AG04450 (cell line): ENCODE measurements around the gene RAPGEF3. TPM values are rescaled to one million over a fixed set of nuclear protein-coding genes. Genes with fewer than 3 reads are reported as not detected.

Experiments used
- CTCF ChIA-PET: fragments of 300-600, 350-600 bp; formaldehyde crosslinking; extraction: SDS; loops from one replicate; lab custom pipeline; 2022; ENCODE audit warnings: antibody characterized with exemption, inconsistent platforms; lab: Charles Lee
- POLR2A ChIA-PET: fragments of 350-600 bp; formaldehyde crosslinking; extraction: SDS; loops from one replicate; lab custom pipeline; 2021; ENCODE audit warnings: antibody characterized with exemption, inconsistent platforms; lab: Yijun Ruan, JAX
- DNase-seq: peaks from one replicate; pipeline ENCODE4 v3.0.0-alpha.2; 2011; ENCODE audit warnings: low read depth, low spot score
- H3K27ac ChIP-seq: one replicate; pipeline ENCODE4 v1.5.1; 2012; ENCODE audit warnings: low read depth, low read length, control low read depth
- H3K27me3 ChIP-seq: one replicate; pipeline ENCODE4 v1.6.0; 2012; ENCODE audit warnings: low read length; ENCODE audit not compliant: control insufficient read depth, insufficient read depth
- H3K4me3 ChIP-seq: 2 replicates; pipeline ENCODE4 v1.5.1; 2011; ENCODE audit warnings: mild to moderate bottlenecking, low read depth, low read length, control low read depth
- H3K9me3 ChIP-seq: 2 replicates; pipeline ENCODE4 v1.5.1; 2012; ENCODE audit warnings: low read length; ENCODE audit not compliant: control insufficient read depth, insufficient read depth
- polyA plus RNA-seq: library from polyadenylated mRNA; depleted of rRNA; stranded (reverse); fragments of >200 nt; gene quantifications from 2 replicates; pipeline ENCODE4 v1.2.3, GENCODE V29; 2011
- TF ChIP-seq, protein P1 (sequence below): IDR thresholded peaks from 2 replicates; pipeline ENCODE4 v1.5.1; 2011; ENCODE audit warnings: low read depth, low read length, control low read depth, inconsistent platforms

RAPGEF3 gene
- polyA plus RNA-seq, 1 experiment = 1.7 TPM

DNA sequence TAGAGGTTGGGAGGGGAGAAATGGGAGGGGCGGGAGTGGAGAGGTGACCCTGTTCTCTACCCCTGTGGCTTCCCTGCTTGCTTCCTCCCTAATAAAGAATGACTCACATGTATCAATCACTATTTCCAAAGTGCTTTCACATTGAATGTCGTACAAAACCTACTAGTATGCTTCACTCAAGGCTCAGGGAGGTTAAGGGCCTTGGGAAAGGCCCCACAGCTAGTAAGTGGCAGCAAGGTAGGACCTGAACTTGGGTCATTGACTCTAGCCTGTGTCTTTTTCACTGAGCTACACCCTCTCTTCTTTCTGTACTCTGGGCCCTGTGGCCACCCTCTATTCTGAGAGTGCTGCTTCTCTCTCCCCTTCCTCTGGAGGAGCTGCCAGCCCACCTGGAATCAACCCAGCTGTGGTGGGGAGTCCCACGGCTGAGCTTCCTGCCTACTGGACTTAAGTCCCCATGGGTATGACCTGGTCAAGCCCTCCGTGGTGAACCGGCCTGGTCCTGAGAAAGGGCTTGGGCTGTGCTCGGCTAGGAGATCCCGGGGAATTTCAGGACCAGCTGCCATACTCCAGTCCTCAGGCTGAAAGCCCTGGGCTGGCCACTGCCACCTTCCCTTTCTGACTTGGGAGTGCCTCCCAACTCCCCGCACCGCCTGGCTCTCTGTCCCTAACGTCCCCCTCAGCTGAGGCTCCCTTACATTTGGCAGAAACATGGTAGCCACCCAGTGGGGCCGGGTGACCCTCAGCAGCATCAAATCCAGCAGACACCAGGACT is 27.4 kb upstream of the RAPGEF3 start:
- TF ChIP-seq, protein P1, sequence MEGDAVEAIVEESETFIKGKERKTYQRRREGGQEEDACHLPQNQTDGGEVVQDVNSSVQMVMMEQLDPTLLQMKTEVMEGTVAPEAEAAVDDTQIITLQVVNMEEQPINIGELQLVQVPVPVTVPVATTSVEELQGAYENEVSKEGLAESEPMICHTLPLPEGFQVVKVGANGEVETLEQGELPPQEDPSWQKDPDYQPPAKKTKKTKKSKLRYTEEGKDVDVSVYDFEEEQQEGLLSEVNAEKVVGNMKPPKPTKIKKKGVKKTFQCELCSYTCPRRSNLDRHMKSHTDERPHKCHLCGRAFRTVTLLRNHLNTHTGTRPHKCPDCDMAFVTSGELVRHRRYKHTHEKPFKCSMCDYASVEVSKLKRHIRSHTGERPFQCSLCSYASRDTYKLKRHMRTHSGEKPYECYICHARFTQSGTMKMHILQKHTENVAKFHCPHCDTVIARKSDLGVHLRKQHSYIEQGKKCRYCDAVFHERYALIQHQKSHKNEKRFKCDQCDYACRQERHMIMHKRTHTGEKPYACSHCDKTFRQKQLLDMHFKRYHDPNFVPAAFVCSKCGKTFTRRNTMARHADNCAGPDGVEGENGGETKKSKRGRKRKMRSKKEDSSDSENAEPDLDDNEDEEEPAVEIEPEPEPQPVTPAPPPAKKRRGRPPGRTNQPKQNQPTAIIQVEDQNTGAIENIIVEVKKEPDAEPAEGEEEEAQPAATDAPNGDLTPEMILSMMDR = no peak
- Histone ChIP-seq H3K4me3 (no peak overlapping the region), H3K9me3 (no peaks in the 10 kb centered on the region), H3K27ac (no peak overlapping the region), H3K27me3 (no peaks in the 10 kb centered on the region)
- ChIA-PET CTCF (no interaction called here), POLR2A (no interaction called here)
- DNase-seq = no peak

DNA sequence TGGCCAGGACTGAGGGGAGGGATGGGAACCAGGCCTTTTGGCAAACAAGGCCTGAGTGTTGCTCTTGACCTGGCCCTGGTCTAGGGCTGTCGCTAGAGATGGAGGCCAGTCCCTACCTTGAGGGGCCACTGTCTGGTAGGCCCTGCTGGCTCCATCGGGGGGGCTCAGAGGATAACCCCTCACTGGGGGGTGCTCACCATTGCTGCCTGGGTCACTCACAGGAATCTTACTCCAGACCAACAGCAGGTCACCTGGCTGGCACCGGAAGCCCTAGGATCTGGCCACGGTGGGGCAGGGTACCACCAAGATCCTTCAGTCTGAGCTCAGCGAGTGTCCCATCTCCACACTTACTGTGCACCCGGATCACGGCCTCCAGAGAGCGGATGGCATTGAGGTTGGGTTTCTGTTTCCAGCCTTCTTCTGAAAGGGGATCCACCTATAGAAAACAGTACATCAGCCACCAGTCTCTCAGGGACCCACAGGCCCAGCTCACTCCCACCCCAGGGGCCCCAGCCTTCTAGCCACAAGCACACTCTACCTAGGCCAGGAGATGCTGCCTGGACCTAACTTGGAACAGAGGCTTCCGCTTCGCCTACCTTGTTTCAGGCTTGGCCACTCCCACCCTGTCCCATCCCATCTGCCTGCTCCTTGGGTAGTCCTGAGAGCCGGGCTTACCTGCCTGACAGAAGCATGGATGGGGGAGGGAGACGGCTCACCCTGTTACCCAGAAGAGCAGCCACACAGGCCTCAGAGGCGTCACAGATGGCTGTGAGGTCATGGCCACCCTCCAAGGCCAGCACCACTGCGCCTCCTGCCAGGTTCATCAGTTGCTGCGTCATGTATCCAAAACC is 26.6 kb upstream of the RAPGEF3 start:
- DNase-seq = no peak
- Histone ChIP-seq H3K27ac (no peak overlapping the region), H3K4me3 (no peak overlapping the region), H3K27me3 (no peaks in the 10 kb centered on the region), H3K9me3 (no peaks in the 10 kb centered on the region)
- CTCF ChIA-PET = interaction anchor here (1.3 kb wide), 1 partner anchor 43 kb away, joined by 6 read pairs; no protein-coding TSS in a partner anchor
- POLR2A ChIA-PET = no interaction called here
- TF ChIP-seq, protein P1 = no peak

DNA sequence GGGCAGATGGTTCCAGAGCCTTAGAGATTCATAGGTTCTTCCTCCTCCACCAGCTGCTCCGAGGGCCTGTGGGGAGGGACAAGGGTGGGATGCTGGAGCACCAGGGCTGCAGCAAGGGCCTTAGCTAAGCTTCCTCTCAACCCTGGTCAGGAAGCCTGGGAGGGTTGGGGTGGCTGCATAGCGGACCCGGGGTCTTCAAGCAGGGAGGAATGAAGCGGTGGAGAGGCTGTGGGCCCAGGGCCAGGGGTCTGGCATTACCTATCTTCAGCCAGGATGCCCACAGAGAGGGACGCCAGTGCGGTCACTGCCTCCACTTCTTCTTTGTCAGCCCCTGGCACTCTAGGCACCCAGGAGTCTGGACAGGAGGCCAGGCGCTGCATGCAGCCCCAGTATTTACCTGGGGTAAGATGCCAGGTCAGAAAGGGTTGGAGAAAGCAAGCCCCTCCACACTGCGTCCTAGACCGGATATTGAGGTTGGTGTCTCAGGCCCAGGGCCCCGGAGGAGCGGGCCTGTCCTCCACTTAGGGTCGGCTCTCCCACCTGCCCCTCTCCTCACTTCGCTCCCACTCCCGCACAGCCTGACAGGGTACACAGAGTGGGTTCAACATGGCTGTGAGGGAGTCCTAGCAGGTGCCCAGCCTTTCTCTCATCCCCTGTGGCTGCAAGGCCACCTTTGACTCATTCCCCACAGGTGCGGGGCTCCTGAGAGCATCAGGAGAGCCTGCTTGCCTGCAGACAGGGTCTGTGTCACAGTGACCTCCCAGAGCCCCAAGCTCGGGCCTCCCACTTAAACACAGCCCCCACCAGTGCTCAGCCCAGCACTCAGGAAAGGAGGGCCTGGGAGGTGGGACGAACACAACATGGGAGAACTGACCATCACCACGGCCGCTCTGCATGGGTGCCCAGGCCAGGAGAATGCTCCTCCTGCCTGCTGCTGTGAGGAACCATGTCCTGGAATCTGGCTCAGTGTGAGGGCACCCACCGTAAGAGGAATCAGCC is 25.4 kb upstream of the RAPGEF3 start:
- Histone ChIP-seq H3K4me3 (no peak overlapping the region), H3K27ac (no peak overlapping the region), H3K27me3 (no peaks in the 10 kb centered on the region), H3K9me3 (no peaks in the 10 kb centered on the region)
- POLR2A ChIA-PET = no interaction called here
- CTCF ChIA-PET = interaction anchor here (1.3 kb wide), 1 partner anchor 42 kb away, joined by 6 read pairs; no protein-coding TSS in a partner anchor
- DNase-seq = no peak
- TF ChIP-seq, protein P1 = no peak

DNA sequence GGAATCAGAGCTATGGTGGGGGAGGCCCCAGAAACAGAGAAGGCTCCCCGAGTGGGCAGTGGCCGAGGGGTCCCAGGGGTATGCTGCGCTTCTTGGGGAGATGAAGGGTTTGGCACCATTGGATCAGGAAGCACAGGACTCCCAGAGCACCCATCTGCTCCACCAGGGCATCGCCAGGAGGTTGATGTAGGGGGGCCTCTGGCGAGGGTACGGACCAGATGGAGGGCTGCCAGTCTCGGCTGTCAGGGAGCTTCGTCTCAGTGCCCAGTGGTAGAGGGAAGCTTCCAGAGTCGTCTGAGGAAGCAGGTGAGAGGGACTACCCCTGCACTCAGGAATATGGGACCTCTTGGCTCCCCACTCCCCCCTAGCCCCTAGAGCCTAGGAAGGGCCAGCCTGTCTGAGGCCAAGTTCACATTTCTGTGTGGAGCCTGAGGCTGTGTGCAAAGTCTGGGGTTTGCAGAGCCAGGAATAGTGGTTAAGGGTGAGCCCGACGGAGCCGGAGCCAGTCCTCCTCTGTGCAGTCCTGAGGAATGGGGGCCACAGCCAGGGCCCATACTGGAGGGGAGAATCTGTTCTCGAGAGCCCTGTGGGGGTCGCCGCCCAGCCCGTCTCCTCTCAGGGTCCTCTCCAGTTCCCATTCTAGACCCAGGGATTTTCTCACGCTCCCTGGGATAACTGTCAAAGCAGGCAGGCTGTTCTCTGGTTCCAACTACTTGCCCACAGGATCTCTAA is 24.5 kb upstream of the RAPGEF3 start:
- ChIA-PET POLR2A (no interaction called here), CTCF (interaction anchor here (9.1 to 12.2 kb wide), 2 partner anchors 55 to 68 kb away, joined by 104 to 152 read pairs; no protein-coding TSS in a partner anchor)
- no peaks in the 10 kb centered on the region for H3K9me3 ChIP-seq
- DNase-seq = no peak
- H3K4me3 ChIP-seq = no peak overlapping the region
- no peaks in the 10 kb centered on the region for H3K27me3 ChIP-seq
- TF ChIP-seq, protein P1 = no peak
- H3K27ac ChIP-seq = no peak overlapping the region
